B cell (primary cell): ENCODE data around the gene PLEKHO2. TPM values are rescaled to one million over a fixed set of nuclear protein-coding genes. Genes with fewer than 3 reads are reported as not detected.

Source experiments
- ATAC-seq: fragments of 200-7000 bp; cut with Tn5 transposase; one replicate; pipeline ENCODE4 v1.10.0; 2021; ENCODE audit warnings: low read depth, mild to moderate bottlenecking, moderate number of reproducible peaks, moderate library complexity
- CTCF ChIA-PET: fragments of 350-600 bp; sonication (Branson Sonifier 250); formaldehyde crosslinking; loops from one replicate; lab custom pipeline; 2021; ENCODE audit warnings: antibody characterized with exemption, inconsistent platforms; lab: Charles Lee
- POLR2A ChIA-PET: fragments of 350-600 bp; sonication (Branson Sonifier 250); formaldehyde crosslinking; loops from one replicate; lab custom pipeline; 2021; ENCODE audit warnings: antibody characterized with exemption; lab: Charles Lee
- DNase-seq: peaks from one replicate; pipeline ENCODE4 v3.0.0; 2013
- H2AFZ ChIP-seq: 2 replicates; pipeline ENCODE4 v1.6.1; 2012; ENCODE audit warnings: mild to moderate bottlenecking, low read depth, low read length; ENCODE audit not compliant: insufficient read depth, poor library complexity, severe bottlenecking
- H3K27ac ChIP-seq, 2 donors: 1 replicate in 1 of 2; 2 replicates in 1 of 2; pipeline ENCODE4 v1.5.1; 2012 to 2013; ENCODE audit warnings: low read length in 2 of 2, mild to moderate bottlenecking in 2 of 2, moderate library complexity in 1 of 2
- H3K27me3 ChIP-seq, 4 experiments: fragments of 200-600 bp in 1 of 4; sonication (generic) in 1 of 4; replicated peaks in 1 of 4; 1 replicate in 2 of 4; 2 replicates in 2 of 4; pipeline versions ENCODE4 v1.6.1 to v1.7.0; 2013 to 2016; ENCODE audit warnings: low read length in 3 of 4, mild to moderate bottlenecking in 2 of 4, mixed read lengths in 1 of 4, moderate library complexity in 1 of 4; ENCODE audit not compliant: insufficient read depth in 4 of 4, control insufficient read depth in 3 of 4; ENCODE audit errors: control extremely low read depth in 1 of 4
- H3K36me3 ChIP-seq, 2 experiments: replicated peaks in 1 of 2; 1 replicate in 1 of 2; 2 replicates in 1 of 2; pipeline versions ENCODE4 v1.6.1 to v1.7.1; 2013; ENCODE audit warnings: low read length in 1 of 2; ENCODE audit not compliant: insufficient read depth in 2 of 2, control insufficient read depth in 1 of 2; ENCODE audit errors: control extremely low read depth in 1 of 2, extremely low read depth in 1 of 2
- H3K4me1 ChIP-seq, 2 donors: fragments of 200-600 bp in 1 of 2; sonication (generic) in 1 of 2; 1 replicate in 1 of 2; 2 replicates in 1 of 2; pipeline versions ENCODE4 v1.5.1 to v1.6.1; 2013 to 2017; ENCODE audit warnings: low read length in 2 of 2; ENCODE audit not compliant: control insufficient read depth in 2 of 2, insufficient read depth in 2 of 2
- H3K4me2 ChIP-seq: replicated peaks from 2 replicates; pipeline ENCODE3; 2012; ENCODE audit warnings: mild to moderate bottlenecking, low read depth, low read length; ENCODE audit not compliant: poor library complexity, severe bottlenecking
- H3K4me3 ChIP-seq, 5 experiments: fragments of 200-600 bp in 1 of 5; sonication (generic) in 1 of 5; 1 replicate in 3 of 5; 2 replicates in 2 of 5; pipeline versions ENCODE4 v1.5.1 to v1.7.0; 2011 to 2016; ENCODE audit warnings: low read length in 4 of 5, mild to moderate bottlenecking in 4 of 5, low read depth in 2 of 5, control low read depth in 1 of 5, moderate library complexity in 1 of 5; ENCODE audit not compliant: insufficient read depth in 1 of 5; ENCODE audit errors: control extremely low read depth in 1 of 5, extremely low read depth in 1 of 5
- H3K79me2 ChIP-seq: fragments of 200-600 bp; sonication (generic); one replicate; pipeline ENCODE4 v1.6.0; 2016; ENCODE audit warnings: low read length; ENCODE audit not compliant: control insufficient read depth, insufficient read depth
- H3K9ac ChIP-seq: fragments of 200-600 bp; sonication (generic); 2 replicates; pipeline ENCODE4 v1.6.1; 2017; ENCODE audit warnings: mild to moderate bottlenecking, low read length, moderate library complexity
- H3K9me3 ChIP-seq, 3 donors: one replicate each; pipeline versions ENCODE4 v1.6.1 to v1.7.1; 2013; ENCODE audit warnings: low read length in 2 of 3; ENCODE audit not compliant: control insufficient read depth in 2 of 3, insufficient read depth in 1 of 3; ENCODE audit errors: control extremely low read depth in 1 of 3
- H4K20me1 ChIP-seq: 2 replicates; pipeline ENCODE4 v1.6.0; 2012; ENCODE audit warnings: mild to moderate bottlenecking, low read length; ENCODE audit not compliant: insufficient read depth, control insufficient read depth, poor library complexity, severe bottlenecking
- H3K27ac Mint-ChIP-seq: one replicate; pipeline ENCODE4 v1.8.0; 2021; ENCODE audit warnings: mixed read lengths
- H3K27me3 Mint-ChIP-seq: one replicate; pipeline ENCODE4 v1.8.0; 2021; ENCODE audit warnings: mixed read lengths
- H3K4me1 Mint-ChIP-seq: one replicate; pipeline ENCODE4 v1.8.0; 2021; ENCODE audit warnings: mixed read lengths
- H3K4me3 Mint-ChIP-seq: one replicate; pipeline ENCODE4 v1.8.0; 2021; ENCODE audit warnings: mixed read lengths
- H3K9me3 Mint-ChIP-seq: one replicate; pipeline ENCODE4 v1.8.0; 2022; ENCODE audit warnings: mixed read lengths; ENCODE audit not compliant: insufficient read depth
- CTCF ChIP-seq: fragments of 200-600 bp; IDR thresholded peaks from one replicate; pipeline ENCODE4 v1.8.0; 2022; ENCODE audit warnings: antibody characterized with exemption, mild to moderate bottlenecking
- EZH2 ChIP-seq: IDR thresholded peaks from 2 replicates; pipeline ENCODE4 v1.6.1; 2012; ENCODE audit warnings: borderline replicate concordance, low read depth, mild to moderate bottlenecking, moderate library complexity, low read length; ENCODE audit not compliant: insufficient read depth, poor library complexity, severe bottlenecking
- WGBS: methylation state at CpG from one replicate; pipeline ENCODE4 v1.1.5; 2013; ENCODE audit warnings: missing lambda C conversion rate; ENCODE audit not compliant: insufficient coverage; 5-methylcytosine and 5-hydroxymethylcytosine counted together
- intact Hi-C: fragments of 100-400 bp; cut with micrococcal nuclease; formaldehyde crosslinking; loops from one replicate; pipeline ENCODE4 v1.10.0; 2022
- polyA plus RNA-seq: library from polyadenylated mRNA; depleted of rRNA; stranded (reverse); fragments of >200 nt; gene quantifications from 2 replicates; pipeline ENCODE4 v1.2.3, GENCODE V29; 2012
- total RNA-seq, 2 donors: library from RNA; stranded (reverse); fragments of 120-200 nt in 1 of 2; gene quantifications; 1 replicate in 1 of 2; 2 replicates in 1 of 2; pipeline versions ENCODE4 v1.2.3 to v1.2.4, GENCODE V29; 2013 to 2022

The PLEKHO2 gene
- total and polyA plus RNA-seq, 2 donors (not counting 1 experiment from before 2014, with no cell fraction given): 13.7 to 23.1 TPM

GRCh38 chr15:64905119-64905831 lies 63.6 kb downstream of the PLEKHO2 start:
- H3K9me3 ChIP-seq: peaks cover 1 to 7% (median 6%) of the 10 kb centered on the region in 3 donors
- TF ChIP-seq CTCF (peak; percentile 86), EZH2 (no peak)
- Mint-ChIP-seq H3K4me1 (peaks cover 36% of the 10 kb centered on the region), H3K27me3 (peaks cover 4% of the 10 kb centered on the region), H3K4me3 (peak overlapping the region; percentile 84), H3K9me3 (peaks cover 2% of the 10 kb centered on the region), H3K27ac (peak overlapping the region; percentile 77)
- H4K20me1 ChIP-seq: no peaks in the 10 kb centered on the region
- no peaks in the 10 kb centered on the region for H3K36me3 ChIP-seq
- H3K79me2 ChIP-seq: peaks cover 3% of the 10 kb centered on the region
- intact Hi-C loops: loop anchor here (1.0 to 5.0 kb wide), 4 partner anchors 10 to 218 kb away; no protein-coding TSS in a partner anchor
- H2AFZ ChIP-seq: peak overlapping the region; percentile 91
- peak overlapping the region; percentile 86 for H3K4me2 ChIP-seq
- DNase-seq (peak; percentile 85), ATAC-seq (peak; percentile 95)
- CTCF ChIA-PET: interaction anchor here (0.7 to 8.9 kb wide), 16 partner anchors 11 to 220 kb away, joined by 3 to 152 read pairs (median 6); partner anchors contain the start of gene PLEKHO2
- WGBS: 19% methylated on average over 26 of the region's 30 CpGs
- H3K9ac ChIP-seq: peak overlapping the region; percentile 62
- H3K4me1 ChIP-seq: peaks cover 21 to 24% of the 10 kb centered on the region in 2 donors
- H3K27me3 ChIP-seq: peaks cover 0 to 7% (median 0%) of the 10 kb centered on the region in 4 experiments
- no peak overlapping the region for H3K27ac ChIP-seq
- H3K4me3 ChIP-seq: peak overlapping the region; percentile 19 to 61 (median 44)
- POLR2A ChIA-PET: interaction anchor here (1.0 to 1.1 kb wide), 2 partner anchors 10 to 12 kb away, joined by 4 to 5 read pairs; no protein-coding TSS in a partner anchor
